IPS-11a (cell line): ENCODE data around the gene EIF5.
A peak's percentile ranks its signal among the peaks of the same experiment; 100 is the strongest.
"Not testable (repeated sequence)": the region's sequence is repeated elsewhere in the genome, so short reads cannot be mapped to it uniquely, and the experiment has no call there.

ENCODE experiments used
- H3K4me3 ChIP-seq: one replicate; pipeline ENCODE4 v1.5.1; 2013; ENCODE audit warnings: low read depth, low read length, control low read depth

The EIF5 gene

DNA sequence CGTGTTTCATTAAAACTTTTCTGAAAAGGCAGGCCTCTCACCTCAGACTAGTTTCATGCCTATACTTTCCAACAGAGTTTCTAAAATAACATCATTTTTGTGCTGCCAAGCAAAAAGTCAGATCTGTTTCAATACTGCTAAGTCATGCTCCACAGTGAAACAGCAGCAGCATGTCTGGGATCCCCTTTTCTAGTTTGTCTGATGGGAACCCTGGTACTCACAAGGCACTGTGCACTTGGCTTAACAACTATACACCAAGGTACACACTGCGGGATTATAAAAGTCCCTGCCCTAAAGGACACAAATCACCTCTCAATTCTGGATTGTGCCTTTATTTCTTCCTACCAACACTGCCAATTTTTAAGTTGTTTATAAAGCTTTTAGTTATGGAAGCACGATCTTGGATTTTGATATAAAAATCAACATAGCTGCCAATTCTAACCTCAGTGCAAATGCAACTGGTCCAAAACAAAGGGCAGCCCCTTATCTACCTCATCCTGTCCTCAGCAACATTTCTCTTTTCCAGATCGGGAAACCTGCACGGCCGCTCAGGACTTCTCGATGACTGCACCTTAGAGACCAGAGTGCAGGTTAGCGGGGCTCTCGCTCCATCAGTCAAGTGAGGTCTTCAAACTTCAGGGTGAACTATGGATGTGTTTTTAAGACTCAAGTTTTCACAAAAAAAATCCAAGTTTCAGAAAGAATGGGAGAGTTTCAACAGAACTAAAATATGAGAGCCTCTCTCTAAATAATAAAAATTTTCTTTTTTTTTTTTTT lies 1.7 kb upstream of the EIF5 start:
- H3K4me3 ChIP-seq = no peak overlapping the region

- peak overlapping the region; percentile 92 for H3K4me3 ChIP-seq
These were observed 896 bp downstream of the EIF5 start for GRCh38 chr14:103334644-103335622.

GRCh38 chr14:103336191-103336590 lies 2.2 kb downstream of the EIF5 start:
- peak overlapping the region; percentile 89 for H3K4me3 ChIP-seq

GRCh38 chr14:103337794-103338193 lies 3.8 kb downstream of the EIF5 start:
- no peak overlapping the region for H3K4me3 ChIP-seq

DNA sequence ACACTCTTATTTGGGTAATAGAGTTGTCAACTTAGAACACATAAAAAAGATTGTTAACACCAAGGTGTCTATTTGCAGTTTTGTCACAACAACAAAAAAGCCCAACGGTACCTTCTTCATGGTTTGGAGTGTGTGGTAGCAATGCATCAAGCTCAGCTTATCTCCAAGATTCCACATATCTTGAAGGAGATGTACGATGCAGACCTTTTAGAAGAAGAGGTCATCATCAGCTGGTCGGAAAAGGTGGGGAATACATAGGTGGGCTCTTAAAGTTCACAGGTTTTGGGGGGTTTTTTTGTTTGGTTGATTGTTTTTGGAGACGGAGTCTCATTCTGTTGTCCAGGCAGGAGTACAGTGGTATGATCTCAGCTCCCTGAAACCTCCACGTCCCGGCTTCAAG lies 5.5 kb downstream of the EIF5 start:
- no peak overlapping the region for H3K4me3 ChIP-seq

DNA sequence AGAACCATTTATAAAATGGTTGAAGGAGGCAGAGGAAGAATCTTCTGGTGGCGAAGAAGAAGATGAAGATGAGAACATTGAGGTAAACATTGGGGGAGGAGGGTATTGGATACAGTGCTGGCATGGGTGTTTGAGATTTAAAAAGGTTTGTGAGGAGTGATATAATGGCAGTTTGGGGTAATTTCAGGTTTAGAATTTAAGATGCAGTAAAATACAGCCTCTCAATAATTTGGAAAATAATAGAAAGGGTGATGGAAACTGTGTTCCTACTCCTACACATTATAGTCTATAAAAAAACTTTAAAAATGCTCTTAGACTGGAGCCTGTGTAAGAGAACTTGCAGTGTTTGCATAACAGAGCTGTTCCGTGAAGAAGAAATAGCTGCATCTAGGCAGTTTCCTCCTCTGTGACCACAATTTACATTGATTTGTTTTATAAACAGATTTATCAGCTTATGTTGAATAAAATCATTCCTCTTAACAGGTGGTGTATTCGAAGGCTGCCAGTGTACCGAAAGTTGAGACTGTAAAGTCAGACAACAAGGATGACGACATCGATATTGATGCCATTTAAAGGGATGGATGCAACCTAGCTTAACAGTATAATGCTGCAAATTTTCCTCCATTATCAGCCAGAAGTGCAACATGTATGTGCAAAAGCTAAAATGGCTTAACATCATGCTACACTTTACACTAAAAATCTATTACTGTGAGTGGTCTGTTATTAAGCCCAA lies 6.6 kb downstream of the EIF5 start:
- H3K4me3 ChIP-seq = no peak overlapping the region

- no peak overlapping the region for H3K4me3 ChIP-seq
These were observed 7.5 kb downstream of the EIF5 start for GRCh38 chr14:103341250-103342129.

DNA sequence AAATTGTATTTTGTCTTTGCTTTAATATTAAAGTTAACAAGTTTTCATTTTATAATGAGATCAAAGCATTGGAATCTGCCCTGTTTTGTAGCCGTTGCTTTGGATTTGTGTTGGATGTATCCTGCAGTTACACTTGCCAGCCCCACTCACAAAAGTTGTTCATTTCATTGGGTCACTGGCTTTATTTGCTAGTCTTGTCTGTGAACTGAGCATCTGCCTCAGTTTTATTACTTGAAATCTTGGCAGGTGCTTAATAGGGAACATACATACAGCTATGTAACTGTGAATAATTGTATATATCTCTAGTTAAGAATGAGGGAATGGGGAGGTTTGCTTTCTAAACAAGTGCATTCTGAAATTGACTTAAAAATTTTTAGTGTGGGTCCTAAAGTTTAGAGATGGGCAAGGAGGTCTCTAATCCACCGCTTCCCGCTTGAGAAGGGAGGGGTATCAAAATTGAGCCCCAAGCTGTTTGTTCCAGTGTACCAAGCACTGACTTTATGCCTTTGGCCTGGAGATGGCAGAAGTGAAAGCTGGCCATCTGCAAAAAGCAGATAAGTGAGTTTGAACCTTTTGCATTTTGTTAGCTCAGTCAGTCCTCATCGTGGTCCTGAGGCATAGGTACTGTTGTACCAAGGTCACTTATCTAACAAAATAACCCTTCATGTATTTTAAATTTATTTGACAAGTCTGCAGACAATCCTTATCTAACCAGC lies 9.3 kb downstream of the EIF5 start:
- H3K4me3 ChIP-seq = no peak overlapping the region

DNA sequence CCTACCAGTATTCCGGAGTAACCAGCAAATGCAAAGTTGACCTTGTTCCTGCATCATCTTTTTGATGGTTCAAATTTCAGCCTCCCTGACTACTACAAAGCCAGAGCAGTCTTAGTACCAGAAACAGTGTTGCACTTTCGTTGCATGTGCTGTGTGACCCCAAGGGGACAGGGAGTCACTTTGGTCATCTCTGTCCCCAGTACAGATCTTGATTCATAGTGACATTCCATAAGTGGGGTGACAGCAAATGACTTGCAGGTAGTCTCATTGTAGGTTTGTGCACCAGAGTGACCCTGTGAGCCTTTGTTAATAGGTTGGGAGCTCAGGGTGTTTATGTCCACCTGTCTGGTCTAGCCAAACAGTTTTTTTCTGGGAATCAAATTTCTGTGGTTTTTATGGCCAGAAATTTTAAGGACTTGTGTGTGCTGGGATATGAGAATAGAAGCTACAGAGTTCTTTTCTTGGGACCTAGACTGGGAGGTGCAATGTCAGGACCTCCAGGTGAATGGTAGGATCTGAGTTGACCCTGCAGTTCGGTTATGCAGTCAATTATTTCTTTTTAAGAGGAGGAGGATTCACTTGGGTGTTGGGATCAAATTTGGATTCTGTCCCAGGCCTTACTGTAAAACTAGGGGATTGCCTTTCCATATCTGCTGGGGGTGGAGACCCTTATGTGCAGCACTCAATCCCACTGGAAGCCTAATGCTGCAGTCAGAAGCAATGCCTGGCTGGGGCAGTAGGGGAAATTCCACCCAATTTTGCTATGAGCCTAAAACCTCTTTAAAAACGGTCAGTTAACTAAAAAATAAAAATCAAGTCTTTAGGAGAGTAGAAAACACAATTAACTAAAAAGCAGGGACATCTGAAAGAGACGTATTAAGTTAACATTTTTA lies 10.1 kb downstream of the EIF5 start:
- H3K4me3 ChIP-seq = no peak overlapping the region

DNA sequence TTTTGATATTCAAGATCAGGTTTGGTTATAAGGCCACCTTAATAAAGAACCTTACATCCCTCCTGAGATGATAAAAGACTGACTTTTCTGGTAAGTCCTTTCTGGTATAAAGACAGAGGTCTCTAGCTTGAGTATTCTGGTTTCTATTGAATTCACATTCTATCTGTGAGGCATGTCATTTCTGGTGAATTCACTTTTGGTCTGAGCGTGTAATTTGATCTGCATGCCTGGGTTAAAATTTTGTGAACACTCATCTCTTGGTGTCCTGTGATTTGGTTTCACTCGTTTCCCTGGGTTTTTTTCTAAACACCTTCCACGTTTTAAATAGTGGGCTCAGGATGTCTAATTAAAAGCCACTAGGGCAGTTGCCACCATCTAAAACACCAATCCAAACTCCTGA lies 12.2 kb downstream of the EIF5 start:
- no peak overlapping the region for H3K4me3 ChIP-seq

- H3K4me3 ChIP-seq = no peak overlapping the region
These were observed 13.2 kb downstream of the EIF5 start for GRCh38 chr14:103347091-103347815.

GRCh38 chr14:103348154-103348553 lies 14.1 kb downstream of the EIF5 start:
- no peak overlapping the region for H3K4me3 ChIP-seq

GRCh38 chr14:103349982-103350381 lies 15.9 kb downstream of the EIF5 start:
- H3K4me3 ChIP-seq = no peak overlapping the region

DNA sequence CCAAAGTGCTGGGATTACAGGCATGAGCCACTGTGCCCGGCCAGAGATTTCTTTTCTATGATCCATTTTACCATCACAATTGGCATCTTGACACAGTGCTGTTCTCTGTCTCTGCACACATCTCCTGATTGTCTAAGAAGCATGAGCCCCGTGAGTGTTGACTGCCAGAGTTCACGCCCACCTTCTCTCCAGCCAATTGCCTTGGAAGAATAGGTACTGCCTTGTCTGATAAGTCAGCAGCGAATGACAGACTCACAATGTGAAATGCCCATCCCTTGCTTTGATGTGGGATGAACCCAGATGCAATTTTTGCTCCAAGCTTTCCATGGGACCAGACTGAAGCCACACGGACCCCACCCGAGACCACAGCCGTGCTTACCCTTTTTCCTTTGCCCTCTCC lies 19.3 kb downstream of the EIF5 start:
- no peak overlapping the region for H3K4me3 ChIP-seq

GRCh38 chr14:103354141-103354540 lies 20.1 kb downstream of the EIF5 start:
- no peak overlapping the region for H3K4me3 ChIP-seq

DNA sequence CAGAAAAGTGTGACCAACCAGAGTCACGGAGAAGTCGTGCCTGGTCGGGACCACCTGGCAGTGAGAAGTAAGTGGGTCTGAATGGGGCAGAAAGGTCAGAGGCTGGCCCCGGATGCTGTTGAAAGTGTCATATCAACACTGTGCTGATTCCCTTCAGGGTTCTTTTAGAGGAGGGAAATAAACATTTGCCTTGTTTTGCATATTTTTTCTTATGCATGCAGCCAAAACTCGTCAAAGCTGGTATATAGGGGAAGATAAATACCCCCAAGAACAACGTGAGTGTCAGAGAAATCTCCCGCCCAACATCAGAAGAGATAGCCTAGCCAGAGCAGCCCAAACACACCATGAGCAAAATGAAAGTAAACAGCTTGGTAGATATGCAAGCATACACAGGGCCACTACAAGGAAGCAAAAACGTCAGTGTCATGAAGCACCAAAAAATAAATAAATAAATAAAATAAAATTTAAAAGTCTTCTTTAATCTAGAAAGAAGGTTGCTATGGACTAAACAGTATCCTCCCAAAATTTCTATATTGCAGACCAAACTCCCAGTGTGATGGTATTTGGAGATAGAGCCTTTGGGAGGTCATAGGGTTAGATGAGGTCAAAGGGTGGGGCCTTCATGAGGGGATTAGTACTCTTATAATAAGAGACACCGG lies 22.1 kb downstream of the EIF5 start:
- no peak overlapping the region for H3K4me3 ChIP-seq

DNA sequence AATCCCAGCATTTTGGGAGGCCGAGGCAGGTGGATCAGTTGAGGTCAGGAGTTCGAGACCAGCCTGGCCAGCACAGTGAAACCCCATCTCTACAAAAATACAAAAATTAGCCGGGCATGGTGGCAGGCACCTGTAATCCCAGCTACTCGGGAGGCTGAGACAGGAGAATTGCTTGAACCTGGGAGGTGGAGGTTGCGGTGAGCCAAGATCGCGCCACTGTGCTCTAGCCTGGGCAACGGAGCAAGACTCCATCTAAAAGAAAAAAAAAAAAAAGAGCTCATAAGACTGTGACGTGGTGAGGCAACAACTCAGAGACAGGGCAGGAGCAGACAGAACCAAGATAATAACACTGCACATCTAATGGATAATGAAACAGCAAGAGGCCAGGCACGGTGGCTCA lies 23.5 kb downstream of the EIF5 start:
- not testable (repeated sequence) for H3K4me3 ChIP-seq

- H3K4me3 ChIP-seq = no peak overlapping the region
These were observed 26.5 kb downstream of the EIF5 start for GRCh38 chr14:103360548-103360947.
